ENCODE measurements around the gene MUC3A.
"Not testable (repeated sequence)": the region's sequence is repeated elsewhere in the genome, so short reads cannot be mapped to it uniquely, and the experiment has no call there.

The MUC3A gene, protein sequence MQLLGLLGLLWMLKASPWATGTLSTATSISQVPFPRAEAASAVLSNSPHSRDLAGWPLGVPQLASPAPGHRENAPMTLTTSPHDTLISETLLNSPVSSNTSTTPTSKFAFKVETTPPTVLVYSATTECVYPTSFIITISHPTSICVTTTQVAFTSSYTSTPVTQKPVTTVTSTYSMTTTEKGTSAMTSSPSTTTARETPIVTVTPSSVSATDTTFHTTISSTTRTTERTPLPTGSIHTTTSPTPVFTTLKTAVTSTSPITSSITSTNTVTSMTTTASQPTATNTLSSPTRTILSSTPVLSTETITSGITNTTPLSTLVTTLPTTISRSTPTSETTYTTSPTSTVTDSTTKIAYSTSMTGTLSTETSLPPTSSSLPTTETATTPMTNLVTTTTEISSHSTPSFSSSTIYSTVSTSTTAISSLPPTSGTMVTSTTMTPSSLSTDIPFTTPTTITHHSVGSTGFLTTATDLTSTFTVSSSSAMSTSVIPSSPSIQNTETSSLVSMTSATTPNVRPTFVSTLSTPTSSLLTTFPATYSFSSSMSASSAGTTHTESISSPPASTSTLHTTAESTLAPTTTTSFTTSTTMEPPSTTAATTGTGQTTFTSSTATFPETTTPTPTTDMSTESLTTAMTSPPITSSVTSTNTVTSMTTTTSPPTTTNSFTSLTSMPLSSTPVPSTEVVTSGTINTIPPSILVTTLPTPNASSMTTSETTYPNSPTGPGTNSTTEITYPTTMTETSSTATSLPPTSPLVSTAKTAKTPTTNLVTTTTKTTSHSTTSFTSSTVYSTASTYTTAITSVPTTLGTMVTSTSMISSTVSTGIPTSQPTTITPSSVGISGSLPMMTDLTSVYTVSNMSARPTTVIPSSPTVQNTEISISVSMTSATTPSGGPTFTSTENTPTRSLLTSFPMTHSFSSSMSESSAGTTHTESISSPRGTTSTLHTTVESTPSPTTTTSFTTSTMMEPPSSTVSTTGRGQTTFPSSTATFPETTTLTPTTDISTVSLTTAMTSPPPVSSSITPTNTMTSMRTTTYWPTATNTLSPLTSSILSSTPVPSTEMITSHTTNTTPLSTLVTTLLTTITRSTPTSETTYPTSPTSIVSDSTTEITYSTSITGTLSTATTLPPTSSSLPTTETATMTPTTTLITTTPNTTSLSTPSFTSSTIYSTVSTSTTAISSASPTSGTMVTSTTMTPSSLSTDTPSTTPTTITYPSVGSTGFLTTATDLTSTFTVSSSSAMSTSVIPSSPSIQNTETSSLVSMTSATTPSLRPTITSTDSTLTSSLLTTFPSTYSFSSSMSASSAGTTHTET (N-terminal part only)

DNA sequence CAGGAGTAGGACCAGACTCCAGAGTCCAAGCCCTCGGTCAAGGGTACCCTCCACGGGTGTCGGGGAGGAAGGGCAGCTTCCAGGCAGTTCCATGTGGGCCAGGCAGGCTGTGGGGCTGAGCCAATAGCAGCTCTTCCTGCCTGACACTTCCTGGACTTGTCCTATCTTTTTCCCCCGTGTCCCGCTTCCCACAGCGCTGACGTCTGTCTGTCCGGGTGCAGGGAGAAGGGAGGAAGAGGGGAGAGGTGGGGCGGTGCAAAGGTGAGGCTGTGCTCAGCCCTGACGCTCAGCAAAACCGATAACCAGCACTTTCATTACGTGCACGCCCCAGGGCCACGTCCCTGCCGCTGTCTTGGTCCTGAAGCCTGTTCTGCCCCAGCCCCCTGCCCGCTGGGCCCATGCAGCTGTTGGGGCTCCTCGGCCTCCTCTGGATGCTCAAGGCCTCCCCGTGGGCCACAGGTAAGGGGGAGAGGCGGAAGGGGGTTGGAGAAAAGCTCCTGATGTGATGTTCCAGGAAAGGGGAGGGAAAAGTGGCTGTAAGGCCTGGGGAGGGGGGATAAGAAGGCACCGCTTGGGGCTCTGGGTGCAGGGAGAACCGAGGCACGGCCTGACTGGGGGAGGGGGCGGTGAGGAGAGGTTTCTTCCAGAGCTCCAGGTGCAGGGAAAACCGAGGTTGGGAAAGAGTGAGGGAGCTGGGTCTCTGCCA is at the start of gene MUC3A:
TSS of gene MUC3A (plus strand) at position 308 of the 706 bp plus-strand sequence. CDS start at position 399, 91 bp downstream.
- H3K27ac ChIP-seq = no peak within 1 kb of the TSS
- TF ChIP-seq, protein P1, sequence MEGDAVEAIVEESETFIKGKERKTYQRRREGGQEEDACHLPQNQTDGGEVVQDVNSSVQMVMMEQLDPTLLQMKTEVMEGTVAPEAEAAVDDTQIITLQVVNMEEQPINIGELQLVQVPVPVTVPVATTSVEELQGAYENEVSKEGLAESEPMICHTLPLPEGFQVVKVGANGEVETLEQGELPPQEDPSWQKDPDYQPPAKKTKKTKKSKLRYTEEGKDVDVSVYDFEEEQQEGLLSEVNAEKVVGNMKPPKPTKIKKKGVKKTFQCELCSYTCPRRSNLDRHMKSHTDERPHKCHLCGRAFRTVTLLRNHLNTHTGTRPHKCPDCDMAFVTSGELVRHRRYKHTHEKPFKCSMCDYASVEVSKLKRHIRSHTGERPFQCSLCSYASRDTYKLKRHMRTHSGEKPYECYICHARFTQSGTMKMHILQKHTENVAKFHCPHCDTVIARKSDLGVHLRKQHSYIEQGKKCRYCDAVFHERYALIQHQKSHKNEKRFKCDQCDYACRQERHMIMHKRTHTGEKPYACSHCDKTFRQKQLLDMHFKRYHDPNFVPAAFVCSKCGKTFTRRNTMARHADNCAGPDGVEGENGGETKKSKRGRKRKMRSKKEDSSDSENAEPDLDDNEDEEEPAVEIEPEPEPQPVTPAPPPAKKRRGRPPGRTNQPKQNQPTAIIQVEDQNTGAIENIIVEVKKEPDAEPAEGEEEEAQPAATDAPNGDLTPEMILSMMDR (conservative IDR thresholded peaks at IDR 0.05) = no peak
- no peak for TF ChIP-seq ZFX (IDR thresholded peaks at IDR 0.05)

DNA sequence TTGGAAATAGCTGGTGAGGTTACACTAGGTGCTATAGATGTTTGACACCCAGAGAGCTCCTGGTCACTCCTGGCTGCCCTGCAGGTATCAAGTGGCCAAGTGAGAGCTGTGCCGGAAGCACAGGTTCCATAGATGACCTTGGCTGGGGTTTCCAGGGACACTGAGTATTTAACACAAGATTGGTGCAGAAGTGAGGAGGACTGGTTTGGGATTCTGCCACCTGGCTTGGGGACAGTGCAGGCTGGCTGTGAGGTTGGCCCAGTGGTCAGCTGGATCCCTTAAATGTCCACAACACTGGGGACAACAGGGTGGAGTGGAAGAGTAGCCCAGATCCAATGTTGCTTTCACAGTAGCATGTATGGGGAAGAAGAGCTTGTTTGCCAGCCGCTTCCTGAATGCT is 48.4 kb upstream of the MUC3A start:
- no peak for TF ChIP-seq ZFX (IDR thresholded peaks at IDR 0.05)
- TF ChIP-seq, protein P1 (conservative IDR thresholded peaks at IDR 0.05) = no peak
- no peak overlapping the region for H3K27ac ChIP-seq

DNA sequence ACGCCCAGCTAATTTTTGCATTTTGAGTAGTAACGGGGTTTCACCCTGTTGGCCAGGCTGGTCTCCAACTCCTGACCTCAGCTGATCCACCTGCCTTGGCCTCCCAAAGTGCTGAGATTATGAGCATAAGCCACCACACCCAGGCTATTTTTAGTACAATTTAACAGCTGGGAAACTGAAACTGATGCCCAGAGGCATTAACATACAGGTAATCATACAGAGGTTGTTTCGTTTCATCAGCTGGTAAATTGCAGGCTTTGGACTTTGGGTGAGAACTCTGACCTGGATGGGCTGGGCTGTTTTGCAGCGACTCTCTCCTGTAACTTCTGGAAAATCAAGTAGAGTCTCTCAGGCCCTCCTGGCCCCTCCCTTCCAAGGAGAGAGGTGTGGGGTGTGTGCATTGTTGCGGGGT is 47.4 kb upstream of the MUC3A start:
- TF ChIP-seq ZFX (IDR thresholded peaks at IDR 0.05) = no peak
- TF ChIP-seq, protein P1 (conservative IDR thresholded peaks at IDR 0.05) = no peak
- H3K27ac ChIP-seq = no peak overlapping the region

DNA sequence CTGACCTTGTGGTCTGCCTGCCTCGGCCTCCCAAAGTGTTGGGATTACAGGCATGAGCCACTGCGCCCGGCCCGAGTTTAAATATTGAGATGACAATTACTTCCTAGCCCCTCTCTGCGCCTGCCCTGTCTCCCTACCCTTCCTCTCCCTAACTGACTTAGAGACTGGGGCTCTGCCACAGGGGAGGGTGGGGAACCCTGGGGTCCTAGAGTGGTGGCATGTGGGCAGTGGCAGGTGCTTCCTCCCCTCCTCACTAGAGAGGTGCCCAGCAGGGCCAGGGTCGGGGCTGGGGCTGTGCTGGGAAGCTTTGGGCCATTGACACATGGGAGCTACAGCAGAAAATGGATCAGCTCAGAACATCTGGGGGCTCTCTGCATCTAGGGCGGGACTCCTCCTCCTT is 46.7 kb upstream of the MUC3A start:
- TF ChIP-seq, protein P1 (conservative IDR thresholded peaks at IDR 0.05) = no peak
- no peak for TF ChIP-seq ZFX (IDR thresholded peaks at IDR 0.05)
- H3K27ac ChIP-seq = no peak overlapping the region

DNA sequence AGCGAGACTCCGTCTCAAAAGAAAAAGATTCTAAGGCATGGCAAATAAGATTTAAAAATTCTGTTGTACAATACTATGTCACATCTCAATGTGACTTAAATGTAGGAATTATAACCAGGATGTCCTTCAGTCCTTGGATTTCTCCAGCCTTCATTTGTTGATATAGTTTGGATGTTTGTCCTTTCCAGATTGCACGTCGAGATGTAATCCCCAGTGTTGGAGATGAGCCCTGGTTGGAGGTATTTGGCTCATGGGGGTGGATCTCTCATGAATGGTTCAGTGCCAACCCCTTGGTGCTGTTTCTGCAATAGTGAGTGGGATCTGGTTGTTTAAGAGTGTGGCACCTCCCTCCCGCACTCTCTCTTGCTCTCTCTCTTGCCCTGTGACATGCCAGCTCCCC is 40.8 kb upstream of the MUC3A start:
- TF ChIP-seq, protein P1 (conservative IDR thresholded peaks at IDR 0.05) = no peak
- no peak for TF ChIP-seq ZFX (IDR thresholded peaks at IDR 0.05)
- H3K27ac ChIP-seq = no peak overlapping the region

DNA sequence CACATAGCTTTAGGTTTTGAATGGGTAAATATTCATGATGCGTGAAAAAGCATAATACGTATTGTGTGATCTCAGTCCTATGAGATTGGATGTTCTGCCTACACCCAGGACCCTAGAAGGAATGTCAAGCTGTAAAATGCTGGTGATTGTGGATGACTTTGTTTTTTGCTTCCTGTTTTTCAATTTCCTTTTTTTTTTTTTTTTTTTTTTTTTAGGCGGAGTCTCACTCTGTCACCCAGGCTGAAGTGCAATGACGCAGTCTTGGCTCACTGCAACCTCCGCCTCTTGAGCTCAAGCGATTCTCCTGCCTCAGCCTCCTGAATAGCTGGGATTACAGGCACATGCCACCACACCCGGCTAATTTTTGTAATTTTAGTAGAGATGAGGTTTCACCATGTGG is 38.9 kb upstream of the MUC3A start:
- not testable (repeated sequence) for H3K27ac ChIP-seq

DNA sequence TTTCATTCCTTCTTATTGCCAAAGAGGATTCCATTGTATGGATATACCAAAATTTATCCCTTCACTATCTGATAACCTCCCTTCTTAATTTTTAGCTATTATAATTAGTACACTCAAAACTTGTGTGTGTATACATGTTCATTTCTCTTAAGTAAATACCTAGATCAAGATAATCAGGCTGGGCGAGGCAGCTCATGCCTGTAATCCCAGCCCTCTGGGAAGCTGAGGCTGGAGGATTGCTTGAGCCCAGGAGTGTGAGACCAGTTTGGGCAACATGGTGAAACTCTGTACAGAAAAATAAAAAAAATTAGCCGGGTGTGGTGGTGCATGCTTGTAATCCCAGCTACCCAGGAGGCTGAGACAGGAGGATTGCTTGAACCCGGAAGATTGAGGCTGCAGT is 37.9 kb upstream of the MUC3A start:
- TF ChIP-seq, protein P1 (conservative IDR thresholded peaks at IDR 0.05) = no peak
- no peak for TF ChIP-seq ZFX (IDR thresholded peaks at IDR 0.05)
- H3K27ac ChIP-seq = no peak overlapping the region

All from C4-2B (cell line).